Measurements from ENCODE around the gene FSTL5.

- no peak for TF ChIP-seq ZNF274 (IDR thresholded peaks at IDR 0.05; ENCODE audit: low read depth, low read length)
- TF ChIP-seq YY1 (IDR thresholded peaks at IDR 0.05; ENCODE audit: insufficient read depth, insufficient read length): no peak
These were observed 334.2 kb downstream of the FSTL5 start for GRCh38 chr4:161829591-161829990.
